ENCODE results near the gene WWC1.
"Not testable (repeated sequence)": the region's sequence is repeated elsewhere in the genome, so short reads cannot be mapped to it uniquely, and the experiment has no call there.

The WWC1 gene

GRCh38 chr5:168308976-168309598 lies 17.6 kb downstream of the WWC1 start:
- Mint-ChIP-seq H3K27ac (no peak overlapping the region), H3K4me1 (no peaks in the 10 kb centered on the region), H3K4me3 (no peak overlapping the region), H3K9me3 (no peaks in the 10 kb centered on the region), H3K27me3 (peaks cover 0 to 12% of the 10 kb centered on the region in 2 donors), H3K36me3 (no peaks in the 10 kb centered on the region)
- DNase-seq (no peak), ATAC-seq (replicated peaks) (no peak)

GRCh38 chr5:168310541-168310940 lies 19.1 kb downstream of the WWC1 start:
- H3K4me3 Mint-ChIP-seq; H3K9me3 Mint-ChIP-seq; ATAC-seq (replicated peaks); H3K36me3 Mint-ChIP-seq; H3K4me1 Mint-ChIP-seq; H3K27ac Mint-ChIP-seq; DNase-seq: not testable (repeated sequence)
- peaks cover 3 to 12% of the 10 kb centered on the region in 2 donors for H3K27me3 Mint-ChIP-seq

GRCh38 chr5:168311061-168311566 lies 19.7 kb downstream of the WWC1 start:
- peaks cover 3 to 12% of the 10 kb centered on the region in 2 donors for H3K27me3 Mint-ChIP-seq
- no peaks in the 10 kb centered on the region for H3K4me1 Mint-ChIP-seq
- DNase-seq (no peak), ATAC-seq (replicated peaks) (no peak)
- no peaks in the 10 kb centered on the region for H3K9me3 Mint-ChIP-seq
- no peaks in the 10 kb centered on the region for H3K36me3 Mint-ChIP-seq
- no peak overlapping the region for H3K27ac Mint-ChIP-seq
- H3K4me3 Mint-ChIP-seq, result no peak overlapping the region

GRCh38 chr5:168312606-168313295 lies 21.3 kb downstream of the WWC1 start:
- ATAC-seq (replicated peaks) (no peak), DNase-seq (no peak)
- no peaks in the 10 kb centered on the region for H3K36me3 Mint-ChIP-seq
- H3K4me3 Mint-ChIP-seq, result no peak overlapping the region
- H3K4me1 Mint-ChIP-seq, result no peaks in the 10 kb centered on the region
- H3K9me3 Mint-ChIP-seq, result no peaks in the 10 kb centered on the region
- peaks cover 3 to 12% of the 10 kb centered on the region in 2 donors for H3K27me3 Mint-ChIP-seq
- H3K27ac Mint-ChIP-seq, result no peak overlapping the region

- ATAC-seq (replicated peaks) (no peak), DNase-seq (no peak)
- H3K9me3 Mint-ChIP-seq, result no peaks in the 10 kb centered on the region
- H3K4me1 Mint-ChIP-seq, result no peaks in the 10 kb centered on the region
- no peak overlapping the region for H3K4me3 Mint-ChIP-seq
- H3K36me3 Mint-ChIP-seq, result no peaks in the 10 kb centered on the region
- H3K27me3 Mint-ChIP-seq, result peaks cover 3 to 10% of the 10 kb centered on the region in 2 donors
- H3K27ac Mint-ChIP-seq, result no peak overlapping the region
Observed at GRCh38 chr5:168313596-168314204, 22.3 kb downstream of the WWC1 start.

GRCh38 chr5:168314735-168315411 lies 23.4 kb downstream of the WWC1 start:
- no peak overlapping the region for H3K27ac Mint-ChIP-seq
- H3K4me3 Mint-ChIP-seq, result no peak overlapping the region
- DNase-seq (no peak), ATAC-seq (replicated peaks) (no peak)
- H3K9me3 Mint-ChIP-seq, result no peaks in the 10 kb centered on the region
- peaks cover 0 to 3% of the 10 kb centered on the region in 2 donors for H3K27me3 Mint-ChIP-seq
- no peaks in the 10 kb centered on the region for H3K36me3 Mint-ChIP-seq
- H3K4me1 Mint-ChIP-seq, result no peaks in the 10 kb centered on the region

GRCh38 chr5:168315416-168316138 lies 24.1 kb downstream of the WWC1 start:
- no peaks in the 10 kb centered on the region for H3K9me3 Mint-ChIP-seq
- no peak for ATAC-seq (replicated peaks)
- H3K36me3 Mint-ChIP-seq, result no peaks in the 10 kb centered on the region
- DNase-seq, result no peak
- no peaks in the 10 kb centered on the region for H3K4me1 Mint-ChIP-seq
- H3K27me3 Mint-ChIP-seq, result peaks cover 0 to 3% of the 10 kb centered on the region in 2 donors
- H3K27ac Mint-ChIP-seq, result no peak overlapping the region
- no peak overlapping the region for H3K4me3 Mint-ChIP-seq

- no peaks in the 10 kb centered on the region for H3K36me3 Mint-ChIP-seq
- DNase-seq (no peak), ATAC-seq (replicated peaks) (no peak)
- H3K4me3 Mint-ChIP-seq, result no peak overlapping the region
- H3K27me3 Mint-ChIP-seq, result peaks cover 0 to 3% of the 10 kb centered on the region in 2 donors
- H3K4me1 Mint-ChIP-seq, result no peaks in the 10 kb centered on the region
- no peak overlapping the region for H3K27ac Mint-ChIP-seq
- H3K9me3 Mint-ChIP-seq, result no peaks in the 10 kb centered on the region
Observed at GRCh38 chr5:168316139-168316578, 24.7 kb downstream of the WWC1 start.

GRCh38 chr5:168317096-168317520 lies 25.7 kb downstream of the WWC1 start:
- Mint-ChIP-seq H3K27ac (no peak overlapping the region), H3K27me3 (peaks cover 0 to 3% of the 10 kb centered on the region in 2 donors), H3K4me3 (no peak overlapping the region), H3K4me1 (no peaks in the 10 kb centered on the region), H3K9me3 (peaks cover 0 to 1% of the 10 kb centered on the region in 2 donors), H3K36me3 (no peaks in the 10 kb centered on the region)
- DNase-seq (no peak), ATAC-seq (replicated peaks) (no peak)

GRCh38 chr5:168317521-168318147 lies 26.2 kb downstream of the WWC1 start:
- Mint-ChIP-seq H3K27me3 (peaks cover 0 to 3% of the 10 kb centered on the region in 2 donors), H3K4me1 (no peaks in the 10 kb centered on the region), H3K9me3 (peaks cover 0 to 1% of the 10 kb centered on the region in 2 donors), H3K36me3 (no peaks in the 10 kb centered on the region), H3K4me3 (no peak overlapping the region), H3K27ac (no peak overlapping the region)
- no peak for DNase-seq
- ATAC-seq (replicated peaks), result no peak

GRCh38 chr5:168318240-168318639 lies 26.8 kb downstream of the WWC1 start:
- H3K9me3 Mint-ChIP-seq, result peaks cover 0 to 1% of the 10 kb centered on the region in 2 donors
- DNase-seq (no peak), ATAC-seq (replicated peaks) (no peak)
- H3K36me3 Mint-ChIP-seq, result no peaks in the 10 kb centered on the region
- H3K27me3 Mint-ChIP-seq, result peaks cover 2 to 3% of the 10 kb centered on the region in 2 donors
- no peak overlapping the region for H3K27ac Mint-ChIP-seq
- no peak overlapping the region for H3K4me3 Mint-ChIP-seq
- H3K4me1 Mint-ChIP-seq, result no peaks in the 10 kb centered on the region

GRCh38 chr5:168319774-168320173 lies 28.3 kb downstream of the WWC1 start:
- H3K36me3 Mint-ChIP-seq, result no peaks in the 10 kb centered on the region
- peaks cover 3 to 8% of the 10 kb centered on the region in 2 donors for H3K27me3 Mint-ChIP-seq
- DNase-seq, result no peak
- no peak overlapping the region for H3K4me3 Mint-ChIP-seq
- no peaks in the 10 kb centered on the region for H3K4me1 Mint-ChIP-seq
- H3K9me3 Mint-ChIP-seq, result peaks cover 0 to 1% of the 10 kb centered on the region in 2 donors
- no peak overlapping the region for H3K27ac Mint-ChIP-seq
- ATAC-seq (replicated peaks), result no peak

GRCh38 chr5:168320805-168321204 lies 29.4 kb downstream of the WWC1 start:
- peaks cover under 1 to 8% of the 10 kb centered on the region in 2 donors for H3K27me3 Mint-ChIP-seq
- H3K36me3 Mint-ChIP-seq, result no peaks in the 10 kb centered on the region
- ATAC-seq (replicated peaks) (no peak), DNase-seq (no peak)
- H3K27ac Mint-ChIP-seq, result no peak overlapping the region
- peaks cover 0 to 1% of the 10 kb centered on the region in 2 donors for H3K9me3 Mint-ChIP-seq
- no peak overlapping the region for H3K4me3 Mint-ChIP-seq
- no peaks in the 10 kb centered on the region for H3K4me1 Mint-ChIP-seq

All from stimulated activated naive B cell treated with anti-CD40 and anti-IgM and Interleukin-4, amounts not matched to agents 10 μg/mL and 1 μg/mL and 100 μg/mL, for 72 hours (primary cell).